ENCODE results near the gene SLC30A1.
"Not testable (repeated sequence)": the region's sequence is repeated elsewhere in the genome, so short reads cannot be mapped to it uniquely, and the experiment has no call there.

SLC30A1 gene

GRCh38 chr1:211581526-211581925 is 2.6 kb upstream of the SLC30A1 start:
- no peak for DNase-seq

DNA sequence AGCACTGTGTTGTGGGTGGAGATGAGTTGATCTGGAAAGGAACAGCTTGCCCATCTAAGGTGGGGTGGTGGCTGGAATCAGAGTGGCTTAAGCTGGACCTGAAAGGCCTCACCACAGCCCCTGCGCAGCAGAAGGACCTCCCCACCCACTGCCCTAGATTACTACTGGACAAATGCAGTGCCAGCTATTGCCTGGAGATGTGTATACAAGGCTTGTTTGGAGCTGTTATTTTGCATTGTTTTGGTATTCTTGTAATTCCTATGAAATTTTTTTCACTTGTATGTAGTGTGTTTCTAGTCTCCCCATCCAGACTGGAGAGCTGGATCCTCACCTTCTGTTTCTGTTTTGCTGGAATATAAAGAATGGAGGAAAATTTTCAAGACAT is 1.3 kb upstream of the SLC30A1 start:
- DNase-seq: no peak

DNA sequence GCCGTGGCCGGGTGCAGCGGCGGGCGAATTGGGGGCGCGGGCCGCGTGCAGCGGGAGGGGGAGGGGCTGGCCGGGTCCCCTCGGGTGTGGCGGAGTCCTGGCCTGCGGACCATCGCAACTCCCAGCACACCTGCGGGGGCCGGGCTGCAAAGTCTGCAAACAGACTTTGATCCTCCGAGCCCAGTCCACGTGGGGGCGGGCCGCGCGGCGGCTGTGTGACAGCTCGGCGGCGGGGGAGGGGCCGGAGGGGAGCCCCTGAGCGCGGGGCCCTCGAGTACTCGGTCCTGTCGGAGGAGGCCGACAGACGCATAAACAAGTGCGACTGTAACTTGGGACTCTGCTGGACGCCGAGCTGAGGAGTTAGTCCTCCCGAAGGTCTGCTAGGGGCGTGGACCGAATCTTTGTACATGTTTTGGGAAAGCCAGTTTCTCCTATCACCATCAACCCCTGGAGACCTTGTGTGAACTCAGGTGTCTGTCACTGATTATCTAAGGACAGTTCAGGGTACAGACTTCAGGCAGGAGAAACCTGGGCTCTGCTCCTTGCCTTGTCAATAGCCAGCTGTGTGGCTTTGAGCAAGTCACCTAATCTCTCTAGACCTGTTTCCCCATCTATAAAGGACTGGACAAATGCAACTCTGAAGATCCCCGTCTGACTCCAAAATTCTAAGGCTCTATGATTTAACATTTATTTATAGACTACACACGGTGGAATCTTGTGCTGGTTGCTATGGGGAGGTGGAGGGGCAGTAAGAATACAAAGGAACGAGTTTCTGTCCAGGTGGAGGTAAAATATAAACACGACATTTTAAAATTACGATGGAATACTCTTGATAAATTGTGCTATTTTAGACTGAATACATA is 710 bp upstream of the SLC30A1 start:
- DNase-seq: no peak

DNA sequence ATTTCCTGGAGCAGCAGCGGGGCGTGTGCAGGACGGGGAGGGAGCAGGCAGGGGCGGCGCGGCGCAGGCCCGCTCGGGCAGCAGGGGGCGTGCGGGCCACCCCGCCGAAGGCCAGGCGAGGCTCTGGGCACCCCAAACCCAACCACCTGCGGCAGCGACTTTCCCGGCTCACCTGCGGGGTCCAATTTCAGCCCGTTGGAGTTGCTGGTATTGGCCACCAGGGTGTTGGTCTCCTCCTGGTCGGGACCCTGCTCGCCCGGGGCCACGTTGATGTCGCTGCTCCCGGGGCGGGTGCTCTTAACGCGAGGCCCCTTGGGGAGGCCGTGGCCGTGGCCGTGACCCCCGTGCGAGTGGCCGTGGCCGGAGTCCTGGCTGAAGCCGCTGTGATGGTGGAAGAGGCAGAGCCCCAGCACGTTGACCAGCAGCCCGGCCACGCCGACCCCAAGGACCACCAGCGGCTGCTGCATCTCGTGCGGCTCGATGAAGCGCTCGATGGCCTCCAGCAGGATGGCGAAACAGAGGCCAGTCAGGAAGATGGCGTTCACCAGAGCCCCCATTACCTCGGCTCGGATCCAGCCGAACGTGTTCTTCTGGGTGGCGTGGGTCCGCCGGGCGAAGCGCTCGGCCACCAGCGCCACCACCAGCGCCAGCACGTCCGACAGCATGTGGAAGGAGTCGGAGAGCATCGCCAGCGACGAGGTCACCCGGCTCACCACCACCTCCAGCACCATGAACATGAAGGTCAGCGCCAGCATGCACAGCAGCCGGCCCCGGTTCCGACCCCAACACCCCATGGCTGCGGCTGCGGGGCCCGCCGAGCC is 932 bp downstream of the SLC30A1 start:
- peak; percentile 74 to 77 for DNase-seq

GRCh38 chr1:211577277-211577818 is 1.6 kb downstream of the SLC30A1 start:
- no peak for DNase-seq

DNA sequence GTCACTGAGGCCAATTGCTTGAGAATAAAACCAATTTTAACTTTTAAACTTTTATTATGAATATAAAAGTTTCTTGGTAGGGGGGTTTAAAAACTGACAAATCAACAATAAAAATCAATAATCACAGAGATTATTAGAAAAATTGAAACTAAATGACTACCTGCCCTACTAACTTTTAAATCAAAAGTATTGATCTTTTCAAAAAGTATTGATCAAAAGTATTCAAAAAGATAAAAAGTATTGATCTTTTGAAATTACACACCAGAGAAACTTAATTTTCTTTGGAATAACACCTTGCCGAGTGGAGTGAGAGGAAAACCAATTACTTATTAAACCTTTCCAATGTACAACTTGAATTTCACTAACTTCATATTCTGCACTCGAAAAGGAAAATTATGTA is 2.2 kb downstream of the SLC30A1 start:
- no peak for DNase-seq

DNA sequence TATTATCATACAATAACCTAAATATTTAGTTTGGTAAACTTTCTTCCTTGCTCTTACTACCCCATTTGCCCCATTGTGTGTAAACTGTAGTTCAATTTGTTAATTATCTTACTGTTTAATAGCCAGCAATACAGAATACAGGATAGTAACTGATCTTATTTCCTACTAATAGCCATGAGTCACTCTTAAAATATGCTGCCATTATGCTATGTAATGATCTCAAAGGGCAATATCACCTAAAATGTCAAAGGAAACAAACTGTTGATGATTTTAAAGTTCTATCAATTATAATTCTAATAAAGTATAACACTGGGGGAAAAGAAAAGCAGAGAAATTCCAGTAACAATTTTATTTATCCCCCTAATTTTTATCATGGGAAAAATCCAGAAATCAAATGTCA is 4.3 kb downstream of the SLC30A1 start:
- DNase-seq: no peak

- DNase-seq: no peak
Measured at GRCh38 chr1:211571998-211572397, 7.0 kb downstream of the SLC30A1 start.

DNA sequence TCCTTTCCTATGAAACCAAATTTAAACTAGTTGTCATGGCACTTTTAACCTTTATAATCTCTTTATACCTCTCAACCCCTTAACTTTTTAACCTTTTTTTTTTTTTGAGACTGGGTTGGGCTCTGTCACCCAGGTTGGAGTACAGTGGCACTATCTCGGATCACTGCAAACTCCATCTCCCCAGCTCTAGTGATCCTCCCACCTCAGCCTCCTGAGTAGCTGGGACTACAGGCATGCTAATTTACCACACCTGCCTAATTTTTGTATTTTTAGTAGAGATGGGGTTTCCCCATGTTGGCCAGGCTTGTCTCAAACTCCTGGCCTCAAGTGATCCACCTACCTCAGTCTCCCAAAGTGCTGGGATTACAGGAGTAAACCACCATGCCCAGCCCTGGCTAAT is 8.6 kb downstream of the SLC30A1 start:
- not testable (repeated sequence) for DNase-seq

DNA sequence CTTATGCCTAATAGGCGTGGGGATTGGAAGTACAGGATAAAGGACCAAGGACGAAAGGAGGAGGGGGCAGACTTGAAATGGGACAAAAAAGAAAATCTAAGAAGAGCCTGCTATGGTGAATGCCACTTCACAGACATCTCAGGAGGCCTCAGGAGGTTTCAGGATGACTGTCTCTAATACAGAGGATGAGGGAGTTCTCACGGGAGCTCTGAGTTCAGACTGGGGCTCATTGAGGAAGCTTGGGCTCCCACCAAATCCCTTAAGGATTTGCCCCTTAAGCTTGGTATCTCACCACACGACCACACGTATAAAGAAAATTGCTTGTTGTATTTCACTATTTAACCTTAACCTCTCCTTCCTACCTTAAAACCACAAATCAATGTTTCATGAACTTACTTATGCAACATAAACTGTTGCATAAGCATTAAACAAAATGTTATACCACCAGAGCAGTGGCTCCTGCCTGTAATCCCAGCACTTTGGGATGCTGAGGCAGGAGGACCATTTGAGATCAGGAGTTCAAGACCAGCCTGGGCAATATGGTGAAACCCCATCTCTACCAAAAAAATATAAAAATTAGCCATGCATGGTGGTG is 12.4 kb downstream of the SLC30A1 start:
- DNase-seq: no peak

GRCh38 chr1:211564084-211564483 is 14.9 kb downstream of the SLC30A1 start:
- DNase-seq: no peak

DNA sequence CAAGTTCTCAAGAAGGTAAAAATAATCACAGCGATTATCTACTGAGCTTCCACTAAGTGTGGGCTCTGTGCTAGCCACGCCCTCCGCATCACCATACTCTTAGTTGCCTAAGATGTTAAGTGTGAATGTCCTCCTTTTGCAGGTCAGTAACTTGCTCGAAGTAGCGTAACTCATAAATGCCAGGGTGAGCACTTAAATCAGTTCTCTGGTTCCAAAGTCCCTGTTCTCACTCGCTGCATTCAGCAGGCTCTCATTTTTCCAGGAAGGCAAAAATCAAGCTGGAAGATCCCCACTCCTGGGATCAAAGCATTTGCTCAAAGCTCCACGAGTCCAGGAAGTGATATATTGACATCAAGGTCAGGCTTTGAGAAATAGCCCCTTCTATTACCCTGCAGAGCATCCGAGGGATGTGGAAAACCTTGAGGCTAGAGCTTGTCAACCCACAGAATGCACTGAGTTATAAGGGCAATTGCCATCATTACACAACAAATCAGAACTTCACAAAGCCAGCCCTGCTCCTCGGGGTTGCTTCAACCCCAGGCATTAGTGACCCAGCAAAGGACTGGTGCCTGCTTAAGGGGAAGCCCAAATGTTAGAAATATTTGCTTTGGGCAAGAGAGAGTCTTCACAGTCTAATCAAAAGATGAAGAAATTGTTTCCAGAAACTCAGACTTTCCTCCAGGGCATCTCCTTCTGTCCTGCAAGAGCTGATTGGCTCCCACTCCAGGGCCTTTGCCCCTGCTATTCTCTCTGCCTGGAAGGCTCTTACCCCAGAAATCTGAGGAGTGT is 19.5 kb downstream of the SLC30A1 start:
- DNase-seq: no peak

GRCh38 chr1:211557894-211558625 is 20.9 kb downstream of the SLC30A1 start:
- no peak for DNase-seq

GRCh38 chr1:211553549-211553948 is 25.4 kb downstream of the SLC30A1 start:
- no peak for DNase-seq

DNA sequence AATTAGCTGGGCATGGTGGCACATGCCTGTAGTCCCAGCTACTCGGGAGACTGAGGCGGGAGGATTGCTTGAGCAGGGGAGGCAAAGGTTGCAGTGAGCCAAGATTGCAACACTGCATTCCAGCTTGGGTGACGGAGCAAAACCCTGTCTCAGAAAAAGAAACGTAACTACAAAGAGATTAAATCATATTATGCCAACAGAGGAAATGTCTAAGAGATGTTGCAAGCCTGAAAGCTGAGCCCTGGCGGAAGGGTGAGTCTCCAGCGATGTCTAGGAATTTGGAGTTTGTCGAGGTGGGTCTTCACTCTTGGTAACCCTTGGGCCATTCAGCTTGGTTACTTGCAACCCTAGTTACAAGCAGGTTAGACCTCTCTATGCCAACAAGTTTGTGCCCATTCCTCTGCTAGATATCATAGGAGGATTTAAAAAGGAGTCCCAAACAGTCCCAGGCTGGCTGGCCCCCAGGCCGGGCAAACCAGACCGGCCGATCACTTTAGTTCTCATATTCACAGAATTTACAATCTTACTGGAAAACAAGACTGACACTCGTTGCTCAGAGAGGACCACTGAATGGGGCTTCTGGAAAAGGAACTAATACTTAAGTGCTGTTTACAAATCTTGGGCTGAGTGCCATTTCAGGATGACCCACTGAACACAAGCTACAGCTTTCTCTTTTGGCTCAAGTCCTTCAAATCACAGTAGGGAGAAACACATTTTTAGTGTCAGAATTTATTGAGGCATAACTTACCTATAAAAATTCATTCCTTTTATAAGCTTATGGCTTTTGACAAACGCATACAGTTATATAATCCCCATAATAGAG is 27.1 kb downstream of the SLC30A1 start:
- no peak for DNase-seq

DNA sequence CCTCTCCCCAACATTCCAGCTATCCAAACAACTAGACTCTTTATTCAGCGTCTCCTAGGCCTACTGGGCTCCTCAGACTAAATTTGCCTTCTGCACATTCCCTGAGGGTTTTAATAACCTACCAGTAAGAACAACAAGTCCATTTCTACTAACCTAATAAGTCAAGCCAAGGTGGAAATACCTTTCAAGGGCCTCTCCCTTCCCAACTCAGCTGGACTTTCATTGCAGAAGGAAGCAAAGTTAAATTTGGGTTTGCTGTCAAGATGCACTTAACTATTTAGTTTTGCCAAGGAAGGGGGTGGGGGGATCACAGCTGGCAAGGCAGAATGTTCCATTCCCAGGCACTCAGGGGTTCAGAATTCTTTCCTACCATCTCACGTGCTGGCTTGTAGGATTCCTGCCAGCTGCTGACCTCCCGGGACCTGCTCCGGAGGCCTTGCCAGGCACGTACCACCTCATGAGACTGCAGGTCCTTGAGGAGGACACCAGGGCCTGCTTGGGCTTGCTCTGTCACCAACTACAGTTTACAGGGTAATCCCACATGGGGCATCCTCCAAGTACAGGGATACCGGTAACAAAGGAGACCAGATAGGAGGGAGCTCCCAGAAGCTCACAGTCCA is 29.8 kb downstream of the SLC30A1 start:
- DNase-seq: no peak

DNA sequence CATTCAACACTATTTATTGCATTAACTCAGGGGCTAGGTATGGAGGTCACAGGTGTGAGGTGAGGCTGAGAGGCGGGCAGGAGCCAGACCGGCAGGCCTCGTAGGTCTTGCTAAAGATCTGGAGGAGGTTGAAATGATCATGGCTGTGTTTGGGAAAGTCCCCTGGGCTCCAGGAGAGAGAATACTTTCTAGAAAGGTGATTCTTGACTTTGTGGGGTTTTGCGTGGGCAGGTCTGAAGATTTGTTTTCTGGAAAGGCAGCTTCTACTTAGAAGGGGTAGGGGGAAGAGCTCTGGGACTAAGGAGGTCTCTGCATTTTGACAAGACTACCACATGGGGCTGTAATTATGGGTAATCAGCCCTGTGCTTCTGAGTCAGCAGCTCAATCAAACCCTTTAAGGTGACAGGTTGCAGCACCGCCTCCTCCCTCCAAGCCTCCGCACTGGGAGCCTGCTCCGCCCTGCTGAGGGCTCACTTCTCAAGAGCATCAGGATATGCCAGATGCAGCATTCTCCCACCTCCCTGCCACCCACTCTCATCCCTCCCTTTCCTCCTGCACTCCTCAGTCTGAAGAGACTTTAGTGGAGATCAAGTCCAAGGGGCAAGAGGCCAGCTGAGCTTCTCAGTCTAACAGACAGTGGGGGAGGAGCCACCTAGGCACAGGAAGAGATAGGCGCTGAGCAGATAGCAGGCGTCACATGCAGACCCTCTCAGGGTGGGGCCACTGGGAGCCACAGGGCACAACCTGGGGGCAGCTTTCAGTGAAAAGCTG is 30.5 kb downstream of the SLC30A1 start:
- peak; percentile 13 to 27 for DNase-seq

DNA sequence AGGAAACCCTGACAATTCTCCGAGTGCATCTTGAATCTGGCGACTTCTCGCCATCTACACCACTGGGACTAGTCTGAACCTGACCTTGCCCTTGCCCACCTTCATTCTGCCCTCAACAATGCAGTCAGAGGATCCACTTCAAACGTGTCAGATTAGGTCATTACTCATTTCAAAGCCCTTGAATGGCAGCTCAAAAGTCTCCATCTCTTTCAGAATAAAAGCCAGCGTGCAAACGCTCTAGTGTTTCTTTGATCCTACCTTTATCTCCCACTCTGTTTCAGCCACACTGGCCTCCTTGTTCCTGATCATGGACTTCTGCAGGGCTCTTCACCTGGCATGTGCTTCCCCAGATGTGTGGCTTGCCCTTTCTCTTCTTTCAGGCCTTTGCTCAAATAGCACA is 31.3 kb downstream of the SLC30A1 start:
- DNase-seq: no peak

DNA sequence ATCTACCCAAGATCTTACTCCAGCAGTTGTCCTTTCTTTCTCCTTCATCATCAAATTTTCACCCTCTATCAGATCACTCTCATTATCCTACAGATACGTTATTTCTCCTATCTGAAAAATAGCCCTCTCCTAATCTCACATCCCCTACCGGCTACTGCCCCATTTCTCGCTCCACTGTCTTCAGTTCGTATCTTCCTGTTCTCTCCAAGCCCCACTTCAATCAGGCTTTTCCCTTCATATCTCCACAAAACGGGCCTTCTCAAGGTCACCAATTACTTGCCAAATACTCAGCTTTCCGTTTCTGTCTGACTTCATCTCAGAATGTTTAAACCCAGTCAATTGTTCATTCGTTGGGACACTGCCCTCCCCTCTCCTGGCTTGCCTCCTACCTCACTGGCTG is 32.4 kb downstream of the SLC30A1 start:
- no peak for DNase-seq

DNA sequence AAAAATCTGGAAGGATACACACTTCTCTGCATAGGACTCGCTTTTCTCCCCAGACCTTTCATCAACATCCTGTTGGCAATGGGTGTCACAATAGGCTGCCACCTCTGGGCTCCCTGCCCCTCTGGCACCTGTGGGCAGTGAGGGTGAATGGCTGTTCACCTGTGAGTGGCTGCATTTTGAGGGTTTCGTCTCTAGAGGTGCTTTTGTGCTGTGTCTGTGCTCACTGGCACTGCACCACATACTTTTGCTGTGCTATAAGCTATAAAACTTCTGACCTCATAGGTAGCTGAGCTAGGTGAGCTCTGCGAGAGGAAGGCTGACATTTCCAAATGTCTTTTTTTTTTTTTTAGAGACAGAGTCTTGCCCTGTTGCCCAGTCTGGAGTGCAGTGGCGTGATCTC is 35.9 kb downstream of the SLC30A1 start:
- no peak for DNase-seq

All from stimulated activated CD4-positive, alpha-beta T cell treated with anti-CD3 and anti-CD28 coated beads, Interleukin-2, amount 100 ng/mL, for 24 hours (primary cell).